Fibroblast of skin of back (primary cell): Measurements from ENCODE around the gene HSPH1.
"Not testable (repeated sequence)": the region's sequence is repeated elsewhere in the genome, so short reads cannot be mapped to it uniquely, and the experiment has no call there.

Source experiments
- DNase-seq: peaks from one replicate; pipeline ENCODE4 v3.0.0-alpha.2; 2013

Gene HSPH1

GRCh38 chr13:31129419-31129818, 32.3 kb downstream of the HSPH1 start:
- DNase-seq = no peak

DNA sequence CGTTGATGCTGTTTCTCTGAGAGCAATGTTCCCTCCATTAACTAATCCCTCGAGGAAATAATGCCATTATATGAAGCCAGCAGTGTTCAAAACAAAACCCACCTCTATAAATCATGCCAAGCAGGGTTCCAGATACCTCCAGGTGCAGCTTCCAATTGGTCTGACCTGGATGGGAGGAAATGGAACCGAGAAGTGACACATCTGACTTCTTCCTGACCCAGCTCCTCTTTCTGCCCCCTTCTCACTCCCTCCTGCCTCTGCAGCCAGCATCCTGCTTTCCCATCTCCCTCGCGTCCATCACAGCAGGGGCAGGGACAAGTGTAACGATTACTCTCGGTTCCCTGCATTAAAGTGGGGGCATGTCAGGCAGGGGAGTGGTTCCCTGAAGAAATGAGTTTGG, 37.5 kb downstream of the HSPH1 start:
- DNase-seq = no peak

- no peak for DNase-seq
Observed at GRCh38 chr13:31122544-31123260, 39.0 kb downstream of the HSPH1 start.

- no peak for DNase-seq
Observed at GRCh38 chr13:31122143-31122542, 39.6 kb downstream of the HSPH1 start.

GRCh38 chr13:31121379-31122140, 40.1 kb downstream of the HSPH1 start:
- DNase-seq = no peak

GRCh38 chr13:31119966-31120700, 41.6 kb downstream of the HSPH1 start:
- DNase-seq = no peak

- no peak for DNase-seq
Observed at GRCh38 chr13:31119526-31119925, 42.2 kb downstream of the HSPH1 start.

DNA sequence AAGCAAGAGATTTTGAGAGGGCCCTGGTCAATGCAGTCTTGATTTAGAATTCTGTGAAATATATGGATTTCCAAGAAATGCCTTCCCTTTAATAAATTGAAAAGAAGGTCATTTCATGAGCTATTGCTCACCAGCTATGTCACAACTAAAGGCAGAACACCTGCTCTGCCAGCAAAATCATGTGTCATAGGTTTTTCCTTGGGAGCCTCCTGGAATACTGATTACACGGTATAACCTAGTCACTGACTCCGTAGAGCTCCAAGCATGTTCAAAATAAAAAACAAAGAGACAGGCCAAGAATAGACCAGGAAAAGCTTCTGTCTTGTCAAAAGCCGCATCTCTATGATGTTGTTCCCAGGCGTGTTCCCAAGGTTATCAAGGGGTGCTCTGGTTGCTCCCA, 45.5 kb downstream of the HSPH1 start:
- DNase-seq = no peak

- DNase-seq = no peak
Observed at GRCh38 chr13:31115616-31116015, 46.1 kb downstream of the HSPH1 start.

- no peak for DNase-seq
Observed at GRCh38 chr13:31114641-31115040, 47.1 kb downstream of the HSPH1 start.

DNA sequence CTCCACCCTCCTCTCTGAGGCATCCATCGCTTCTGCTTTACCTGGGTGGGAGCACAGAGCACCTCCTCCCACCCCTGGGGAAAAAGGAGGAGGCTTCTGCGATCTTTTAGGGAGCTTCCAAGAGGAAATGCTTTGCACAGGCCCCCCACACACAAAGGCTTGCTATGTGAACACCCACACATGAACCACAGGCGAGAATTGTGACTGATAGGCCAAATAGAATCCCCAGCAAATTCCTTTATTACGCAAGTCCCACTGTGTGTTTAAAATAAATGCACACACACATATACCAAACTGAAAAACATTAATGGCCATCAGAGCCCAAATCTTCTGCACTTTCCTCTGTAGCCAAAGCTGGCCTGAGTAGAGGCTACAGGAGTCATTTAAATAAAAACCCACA, 50.6 kb downstream of the HSPH1 start:
- DNase-seq = no peak

DNA sequence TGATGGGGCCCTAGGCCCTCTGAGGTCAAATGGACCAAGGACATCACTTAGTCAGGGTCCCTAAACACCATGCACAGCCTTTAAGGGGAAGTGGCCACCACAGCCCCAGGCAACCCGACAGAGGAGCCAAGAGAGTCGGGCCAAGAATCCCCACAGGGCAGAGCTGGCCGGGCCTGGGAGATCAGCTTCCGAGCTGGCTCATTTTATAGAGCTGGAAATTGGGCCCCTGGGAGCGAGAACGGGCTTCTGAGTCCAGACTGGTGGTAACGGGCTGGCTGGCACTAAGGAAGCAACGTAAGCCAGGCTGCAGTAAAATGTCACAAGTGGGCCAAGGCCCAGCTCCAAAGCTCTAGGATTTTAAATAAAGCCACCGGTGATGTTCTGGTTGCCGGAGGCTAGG, 51.1 kb downstream of the HSPH1 start:
- no peak for DNase-seq

GRCh38 chr13:31110169-31110568, 51.5 kb downstream of the HSPH1 start:
- DNase-seq = no peak

DNA sequence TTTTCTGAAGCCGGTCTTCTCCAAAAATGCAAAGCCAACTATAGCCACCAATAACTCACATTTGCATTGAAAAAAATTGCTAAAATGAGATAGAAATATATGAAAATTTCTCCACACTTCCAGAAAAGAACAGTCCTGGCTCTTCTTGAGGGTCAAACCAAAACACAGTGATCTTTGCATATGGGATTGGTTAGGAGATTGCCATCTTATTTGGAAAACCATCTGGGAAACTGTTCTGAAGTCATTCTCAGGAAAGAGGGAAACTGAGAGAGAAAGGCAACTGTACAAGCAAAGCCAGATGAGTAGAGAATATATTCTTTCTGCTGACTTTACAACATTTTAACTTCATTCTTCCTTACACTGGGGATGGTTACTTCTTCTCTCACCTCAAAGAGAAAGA, 54.6 kb downstream of the HSPH1 start:
- no peak for DNase-seq

DNA sequence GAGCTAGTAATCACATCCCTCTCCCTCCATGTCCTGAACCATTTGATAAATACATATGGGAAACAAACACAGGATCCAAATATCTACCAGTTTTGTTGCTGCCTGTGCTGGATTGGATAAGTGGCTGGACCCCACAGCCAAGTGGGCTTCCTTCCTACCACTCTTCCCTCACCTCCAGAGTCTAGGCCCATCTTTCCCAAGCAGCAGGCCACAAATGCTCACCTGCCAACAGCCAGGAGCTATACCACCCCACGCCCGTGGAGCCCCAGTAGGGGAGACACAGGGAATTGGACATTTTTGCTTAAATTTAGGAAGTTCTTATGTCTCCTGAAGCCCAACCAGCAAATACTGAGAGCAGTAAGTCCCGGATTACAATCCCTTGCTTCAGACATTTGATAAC, 55.8 kb downstream of the HSPH1 start:
- no peak for DNase-seq

GRCh38 chr13:31105020-31105795, 56.5 kb downstream of the HSPH1 start:
- no peak for DNase-seq

- DNase-seq = no peak
Observed at GRCh38 chr13:31102905-31103304, 58.8 kb downstream of the HSPH1 start.

GRCh38 chr13:31101472-31102170, 60.1 kb downstream of the HSPH1 start:
- DNase-seq = peak; percentile 43

DNA sequence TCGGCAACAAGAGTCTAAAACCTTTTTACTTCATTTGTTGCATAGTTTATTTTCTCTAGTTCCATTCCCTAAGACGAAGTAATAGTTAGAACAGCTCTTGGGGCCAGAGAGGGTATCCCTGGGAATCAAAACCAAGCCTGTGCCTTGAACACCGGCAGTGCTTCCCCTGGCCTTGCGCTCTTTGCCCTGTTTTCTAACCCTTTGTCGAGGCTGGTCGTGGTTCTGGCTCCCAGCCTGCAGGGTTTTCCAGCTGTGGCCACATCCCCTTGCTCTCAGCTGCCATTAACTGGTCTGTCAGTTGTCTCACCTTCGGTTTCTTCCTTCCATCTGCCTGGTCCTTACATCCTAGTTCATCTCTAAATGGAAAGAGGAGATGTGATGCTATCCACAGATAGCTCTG, 61.0 kb downstream of the HSPH1 start:
- no peak for DNase-seq

GRCh38 chr13:31097911-31098434, 63.7 kb downstream of the HSPH1 start:
- not testable (repeated sequence) for DNase-seq

DNA sequence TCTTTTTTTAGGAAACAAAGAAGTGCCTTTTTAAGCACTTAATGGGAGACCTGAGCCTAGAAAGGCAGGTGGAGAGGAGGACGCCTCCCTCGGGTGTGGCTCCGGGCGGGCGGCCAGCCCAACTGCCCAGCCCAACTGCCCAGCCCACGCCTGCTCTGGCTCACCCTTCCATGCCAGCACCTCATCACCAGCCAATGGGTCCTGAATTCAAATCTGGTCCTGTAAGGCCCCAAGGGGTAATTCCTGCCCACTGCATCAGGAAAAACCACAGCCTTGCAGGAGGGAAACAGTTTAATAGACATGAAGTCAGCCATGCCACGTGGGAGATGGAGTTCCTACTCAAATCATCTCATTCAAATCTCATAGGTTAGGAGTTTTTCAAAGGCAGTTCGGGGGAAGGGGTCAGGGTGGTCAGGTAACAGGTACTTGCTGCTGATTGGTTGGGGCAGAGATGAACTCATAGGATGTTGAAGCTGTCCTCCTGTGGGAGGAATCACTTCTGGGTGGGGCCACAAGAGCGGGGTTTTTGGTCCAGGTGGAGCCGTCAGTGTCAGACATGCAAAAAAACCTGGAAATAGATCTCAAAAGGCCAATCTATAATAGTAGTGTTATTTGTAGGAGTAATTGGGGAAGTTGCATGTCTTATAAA, 64.9 kb downstream of the HSPH1 start:
- no peak for DNase-seq
